ENCODE data around the gene C19orf25. TPM values are rescaled to one million over a fixed set of nuclear protein-coding genes. Genes with fewer than 3 reads are reported as not detected.

C19orf25 gene
- total RNA-seq, 4 donors from 2014 or later: 21.6 to 43.6 (median 29.8) TPM

DNA sequence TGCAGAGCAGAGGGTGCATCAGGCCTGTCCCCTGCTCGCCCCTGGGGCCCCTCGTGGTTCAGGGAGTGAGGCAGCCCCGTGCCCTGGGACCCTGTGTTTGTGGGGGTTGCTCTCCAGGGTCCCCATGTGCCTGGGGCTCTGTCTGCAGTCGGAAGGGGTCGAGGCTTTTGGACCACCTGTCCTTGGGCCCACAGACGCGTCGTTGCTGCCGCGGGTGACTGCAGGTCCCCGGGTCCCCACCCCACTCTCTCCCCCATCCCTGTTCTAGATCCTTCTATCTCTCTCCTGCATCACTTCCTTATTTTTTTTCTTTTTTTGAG, 9.2 kb upstream of the C19orf25 start:
- no peak overlapping the region for H3K27ac ChIP-seq (replicated peaks in 1 of 4)
- no peak overlapping the region for H3K4me3 ChIP-seq
- no peaks in the 10 kb centered on the region for H3K36me3 ChIP-seq
- TF ChIP-seq POLR2A (IDR thresholded peaks at IDR 0.05; ENCODE audit: low read depth): no peak
- intact Hi-C loops (cut with DNase I): no loop called here
- peaks cover 17 to 21% (median 19%) of the 10 kb centered on the region in 4 donors for H3K4me1 ChIP-seq
- no peak for DNase-seq (ENCODE audit: extremely low spot score)
- WGBS: 95% methylated on average over 11 of the region's 11 CpGs
- H3K9me3 ChIP-seq: no peaks in the 10 kb centered on the region
- H3K27me3 ChIP-seq: peaks cover 0 to 18% (median 0%) of the 10 kb centered on the region in 4 donors

GRCh38 chr19:1487576-1488281, 8.7 kb upstream of the C19orf25 start:
- no peak for TF ChIP-seq POLR2A (IDR thresholded peaks at IDR 0.05; ENCODE audit: low read depth)
- TF ChIP-seq POLR2AphosphoS5 (IDR thresholded peaks at IDR 0.05): no peak
- TF ChIP-seq EP300 (IDR thresholded peaks at IDR 0.05): no peak
- TF ChIP-seq, protein P1, sequence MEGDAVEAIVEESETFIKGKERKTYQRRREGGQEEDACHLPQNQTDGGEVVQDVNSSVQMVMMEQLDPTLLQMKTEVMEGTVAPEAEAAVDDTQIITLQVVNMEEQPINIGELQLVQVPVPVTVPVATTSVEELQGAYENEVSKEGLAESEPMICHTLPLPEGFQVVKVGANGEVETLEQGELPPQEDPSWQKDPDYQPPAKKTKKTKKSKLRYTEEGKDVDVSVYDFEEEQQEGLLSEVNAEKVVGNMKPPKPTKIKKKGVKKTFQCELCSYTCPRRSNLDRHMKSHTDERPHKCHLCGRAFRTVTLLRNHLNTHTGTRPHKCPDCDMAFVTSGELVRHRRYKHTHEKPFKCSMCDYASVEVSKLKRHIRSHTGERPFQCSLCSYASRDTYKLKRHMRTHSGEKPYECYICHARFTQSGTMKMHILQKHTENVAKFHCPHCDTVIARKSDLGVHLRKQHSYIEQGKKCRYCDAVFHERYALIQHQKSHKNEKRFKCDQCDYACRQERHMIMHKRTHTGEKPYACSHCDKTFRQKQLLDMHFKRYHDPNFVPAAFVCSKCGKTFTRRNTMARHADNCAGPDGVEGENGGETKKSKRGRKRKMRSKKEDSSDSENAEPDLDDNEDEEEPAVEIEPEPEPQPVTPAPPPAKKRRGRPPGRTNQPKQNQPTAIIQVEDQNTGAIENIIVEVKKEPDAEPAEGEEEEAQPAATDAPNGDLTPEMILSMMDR (IDR thresholded peaks at IDR 0.05): no peak
- peaks cover 17 to 21% (median 19%) of the 10 kb centered on the region in 4 donors for H3K4me1 ChIP-seq
- H3K27me3 ChIP-seq: peaks cover 0 to 16% (median 0%) of the 10 kb centered on the region in 4 donors
- H3K4me3 ChIP-seq: no peak overlapping the region
- H3K27ac ChIP-seq (replicated peaks in 1 of 4): no peak overlapping the region
- H3K9me3 ChIP-seq: no peaks in the 10 kb centered on the region
- WGBS: 96% methylated on average over 11 of the region's 40 CpGs
- H3K36me3 ChIP-seq: no peaks in the 10 kb centered on the region
- intact Hi-C loops (cut with DNase I): no loop called here
- no peak for DNase-seq (ENCODE audit: extremely low spot score)

DNA sequence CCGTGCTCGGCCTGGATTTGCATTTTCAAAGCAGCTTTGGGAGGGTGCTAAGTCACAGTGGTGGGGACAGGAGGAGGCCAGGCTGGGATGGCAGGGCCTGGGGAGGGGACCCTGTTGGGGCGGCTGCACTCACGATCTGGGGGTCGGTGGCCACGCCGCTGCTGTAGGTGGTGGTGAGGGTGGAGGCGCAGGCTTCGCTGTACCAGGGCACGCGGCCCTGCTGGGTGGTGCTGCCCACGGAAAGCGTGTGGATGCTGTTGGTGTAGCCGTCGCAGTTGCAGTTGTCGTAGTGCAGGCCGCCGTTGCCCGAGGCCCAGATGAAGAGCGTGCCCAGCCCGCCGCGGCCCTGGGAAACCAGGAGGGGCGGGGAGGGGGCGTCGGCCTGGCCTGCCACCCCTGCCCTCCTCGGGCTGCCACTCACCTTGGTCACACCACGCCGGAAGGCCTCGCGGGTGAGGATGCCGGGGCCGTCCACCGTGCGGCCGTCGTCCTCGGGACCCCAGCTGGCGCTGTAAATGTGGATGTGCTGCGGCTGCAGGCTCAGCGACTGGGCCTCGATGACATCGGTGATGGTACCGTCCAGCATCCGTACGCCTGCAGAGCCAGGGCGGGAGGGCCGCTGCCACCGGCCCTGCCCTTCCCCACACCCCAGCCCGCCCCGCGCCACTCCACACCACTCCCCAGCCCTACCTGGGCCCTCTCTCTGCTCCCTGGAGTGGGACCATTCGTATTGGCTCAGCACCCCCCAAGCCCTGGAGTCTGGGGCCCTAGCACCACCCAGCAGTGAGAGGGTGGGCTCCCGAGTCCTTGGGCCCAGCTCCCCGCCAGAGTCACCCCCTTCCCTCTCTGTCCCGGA, 7.9 kb upstream of the C19orf25 start:
- WGBS: 94% methylated on average over 42 of the region's 56 CpGs
- H3K4me1 ChIP-seq: peaks cover 17 to 21% (median 19%) of the 10 kb centered on the region in 4 donors
- no peak for DNase-seq (ENCODE audit: extremely low spot score)

GRCh38 chr19:1483979-1484428, 5.0 kb upstream of the C19orf25 start:
- DNase-seq (ENCODE audit: extremely low spot score): no peak
- H3K4me3 ChIP-seq: no peak overlapping the region
- H3K4me1 ChIP-seq: peaks cover 6 to 9% (median 8%) of the 10 kb centered on the region in 4 donors
- H3K27ac ChIP-seq (replicated peaks in 1 of 4): no peak overlapping the region
- 90% methylated on average over 22 of the region's 23 CpGs for WGBS
- TF ChIP-seq POLR2AphosphoS5 (IDR thresholded peaks at IDR 0.05) (no peak), EP300 (IDR thresholded peaks at IDR 0.05) (no peak), POLR2A (IDR thresholded peaks at IDR 0.05; ENCODE audit: low read depth) (no peak)
- TF ChIP-seq, protein P1 (IDR thresholded peaks at IDR 0.05): no peak
- intact Hi-C loops (cut with DNase I): no loop called here
- no peaks in the 10 kb centered on the region for H3K27me3 ChIP-seq
- no peaks in the 10 kb centered on the region for H3K9me3 ChIP-seq
- H3K36me3 ChIP-seq: no peaks in the 10 kb centered on the region

More for the DNA sequence above, 7.9 kb upstream of the C19orf25 start:
- H3K9me3 ChIP-seq: no peaks in the 10 kb centered on the region
- no peaks in the 10 kb centered on the region for H3K36me3 ChIP-seq
- no peak overlapping the region for H3K4me3 ChIP-seq
- TF ChIP-seq POLR2A (IDR thresholded peaks at IDR 0.05; ENCODE audit: low read depth) (no peak), EP300 (IDR thresholded peaks at IDR 0.05) (no peak), POLR2AphosphoS5 (IDR thresholded peaks at IDR 0.05) (no peak)
- TF ChIP-seq, protein P1 (IDR thresholded peaks at IDR 0.05): no peak
- intact Hi-C loops (cut with DNase I): no loop called here
- peaks cover 0 to 8% (median 0%) of the 10 kb centered on the region in 4 donors for H3K27me3 ChIP-seq
- H3K27ac ChIP-seq (replicated peaks in 1 of 4): no peak overlapping the region

Data from esophagus muscularis mucosa (tissue), 4 donors.